Thymus (tissue), 11 donors: ENCODE results near the gene LTBP1. TPM values are rescaled to one million over a fixed set of nuclear protein-coding genes. Genes with fewer than 3 reads are reported as not detected.
"Not testable (repeated sequence)": the region's sequence is repeated elsewhere in the genome, so short reads cannot be mapped to it uniquely, and the experiment has no call there.

ENCODE experiments used
- DNase-seq, 9 donors: peaks; one replicate each; pipeline ENCODE4 v3.0.0-alpha.2; 2013; ENCODE audit warnings: low spot score in 9 of 9, low read depth in 6 of 9, missing footprints in 1 of 9
- H3K27ac ChIP-seq, 2 donors: one replicate each; pipeline ENCODE4 v1.5.1; 2013; ENCODE audit warnings: control low read depth in 1 of 2, low read depth in 1 of 2, low read length in 1 of 2, mild to moderate bottlenecking in 1 of 2, moderate library complexity in 1 of 2
- H3K27me3 ChIP-seq, 2 donors: one replicate each; pipeline ENCODE4 v1.5.1; 2013; ENCODE audit warnings: low read length in 1 of 2; ENCODE audit not compliant: control insufficient read depth in 2 of 2, insufficient read depth in 1 of 2
- H3K36me3 ChIP-seq, 2 donors: one replicate each; pipeline ENCODE4 v1.5.1; 2013; ENCODE audit warnings: low read length in 1 of 2, mild to moderate bottlenecking in 1 of 2, moderate library complexity in 1 of 2; ENCODE audit not compliant: control insufficient read depth in 2 of 2, insufficient read depth in 2 of 2
- H3K4me1 ChIP-seq, 2 donors: one replicate each; pipeline ENCODE4 v1.5.1; 2013; ENCODE audit warnings: low read length in 2 of 2; ENCODE audit not compliant: control insufficient read depth in 2 of 2, insufficient read depth in 2 of 2
- H3K4me3 ChIP-seq, 2 donors: one replicate each; pipeline ENCODE4 v1.5.1; 2013; ENCODE audit warnings: low read length in 2 of 2, control low read depth in 1 of 2, mild to moderate bottlenecking in 1 of 2
- H3K9me3 ChIP-seq, 2 donors: one replicate each; pipeline ENCODE4 v1.5.1; 2013; ENCODE audit warnings: low read length in 1 of 2, mild to moderate bottlenecking in 1 of 2; ENCODE audit not compliant: control insufficient read depth in 2 of 2, insufficient read depth in 1 of 2
- WGBS: extraction: QIAGEN DNeasy Blood & Tissue Kit; methylation state at CpG from one replicate; pipeline ENCODE4 v1.1.7; 2013; 5-methylcytosine and 5-hydroxymethylcytosine counted together
- polyA plus RNA-seq: library from polyadenylated mRNA; stranded (reverse); fragments of 200-250 nt; gene quantifications from one replicate; pipeline ENCODE4 v1.2.3, GENCODE V29; 2013
- total RNA-seq: library from RNA; stranded (reverse); fragments of 120-200 nt; gene quantifications from one replicate; pipeline ENCODE4 v1.2.4, GENCODE V29; 2013
- donor health status: healthy.

Gene LTBP1
- total and polyA plus RNA-seq, 2 donors, result 13.3 to 17.7 TPM

GRCh38 chr2:32969444-32970162 lies 22.9 kb downstream of the LTBP1 start:
- Histone ChIP-seq H3K4me3 (no peak overlapping the region), H3K27ac (no peak overlapping the region), H3K4me1 (no peaks in the 10 kb centered on the region), H3K9me3 (no peaks in the 10 kb centered on the region), H3K27me3 (no peaks in the 10 kb centered on the region), H3K36me3 (no peaks in the 10 kb centered on the region)
- DNase-seq, result no peak
- 98% methylated on average over 2 of the region's 2 CpGs for WGBS

GRCh38 chr2:32973772-32974171 lies 27.0 kb downstream of the LTBP1 start:
- 99% methylated on average over 1 of the region's 1 CpG for WGBS
- H3K4me1 ChIP-seq, H3K4me3 ChIP-seq, H3K36me3 ChIP-seq, H3K27me3 ChIP-seq, H3K27ac ChIP-seq, DNase-seq, H3K9me3 ChIP-seq: not testable (repeated sequence)

GRCh38 chr2:32976409-32977063 lies 29.8 kb downstream of the LTBP1 start:
- Histone ChIP-seq H3K4me3 (no peak overlapping the region), H3K9me3 (peaks cover 0 to 4% of the 10 kb centered on the region in 2 donors), H3K36me3 (no peaks in the 10 kb centered on the region), H3K27me3 (no peaks in the 10 kb centered on the region), H3K27ac (no peak overlapping the region), H3K4me1 (no peaks in the 10 kb centered on the region)
- 96% methylated on average over 6 of the region's 6 CpGs for WGBS
- DNase-seq, result no peak

- Histone ChIP-seq H3K4me1 (no peaks in the 10 kb centered on the region), H3K27me3 (no peaks in the 10 kb centered on the region), H3K36me3 (no peaks in the 10 kb centered on the region), H3K27ac (no peak overlapping the region), H3K9me3 (peaks cover 0 to 4% of the 10 kb centered on the region in 2 donors), H3K4me3 (no peak overlapping the region)
- peak in 2 of 9 donors; percentile 6 to 13 for DNase-seq
- WGBS, result 90% methylated on average over 6 of the region's 6 CpGs
These were observed 30.5 kb downstream of the LTBP1 start for GRCh38 chr2:32977228-32977758.

DNA sequence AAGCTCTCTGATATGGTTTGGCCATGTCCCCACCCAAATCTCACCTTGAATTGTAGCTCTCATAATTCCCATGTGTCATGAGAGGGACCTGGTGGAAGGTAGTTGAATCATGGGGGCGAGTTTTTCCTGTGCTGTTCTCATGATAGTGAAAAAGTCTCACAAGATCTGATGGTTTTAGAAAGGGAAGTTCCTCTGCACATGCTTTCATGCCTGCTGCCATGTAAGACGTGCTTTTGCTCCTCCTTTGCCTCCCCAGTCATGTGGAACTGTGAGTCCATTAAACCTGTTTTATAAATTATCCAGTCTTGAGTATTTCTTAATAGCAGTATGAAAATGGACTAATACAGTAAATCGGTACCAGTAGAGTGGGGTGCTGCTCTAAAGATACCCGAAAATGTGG lies 34.9 kb downstream of the LTBP1 start:
- 92% methylated on average over 4 of the region's 4 CpGs for WGBS
- H3K36me3 ChIP-seq, result no peaks in the 10 kb centered on the region
- no peaks in the 10 kb centered on the region for H3K27me3 ChIP-seq
- DNase-seq, result no peak
- H3K4me1 ChIP-seq, result no peaks in the 10 kb centered on the region
- H3K9me3 ChIP-seq, result no peaks in the 10 kb centered on the region
- no peak overlapping the region for H3K27ac ChIP-seq
- no peak overlapping the region for H3K4me3 ChIP-seq

DNA sequence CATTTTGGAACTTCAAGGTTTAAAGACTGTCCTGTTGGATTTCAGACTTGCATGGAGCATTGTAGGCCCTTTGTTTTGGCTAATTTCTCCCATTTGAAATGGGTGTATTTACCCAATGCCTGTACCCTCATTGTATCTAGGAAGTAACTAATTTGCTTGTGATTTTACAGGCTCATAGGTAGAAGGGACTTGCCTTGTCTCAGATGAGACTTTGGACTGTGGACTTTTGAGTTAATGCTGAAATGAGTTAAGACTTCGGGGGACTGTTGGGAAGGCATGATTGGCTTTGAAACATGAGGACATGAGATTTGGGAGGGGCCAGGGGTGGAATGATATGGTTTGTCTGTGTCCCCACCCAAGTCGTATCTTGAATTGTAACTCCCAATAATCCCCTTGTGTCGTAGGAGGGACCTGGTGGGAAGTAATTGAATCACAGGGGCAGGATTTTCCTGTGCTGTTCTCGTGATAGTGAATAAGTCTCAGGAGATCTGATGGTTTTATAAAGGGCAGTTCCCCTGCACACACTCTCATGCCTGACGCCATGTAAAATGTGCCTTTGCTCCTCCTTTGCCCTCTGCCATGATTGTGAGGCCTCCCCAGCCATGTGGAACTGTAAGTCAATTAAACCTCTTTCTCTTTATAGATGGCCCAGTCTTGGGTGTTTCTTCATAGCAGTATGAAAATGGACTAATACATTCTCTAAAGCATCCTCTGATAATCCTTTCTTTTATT lies 36.6 kb downstream of the LTBP1 start:
- not testable (repeated sequence) for H3K27ac ChIP-seq, DNase-seq, H3K36me3 ChIP-seq, H3K9me3 ChIP-seq, H3K27me3 ChIP-seq, H3K4me1 ChIP-seq, H3K4me3 ChIP-seq
- 92% methylated on average over 5 of the region's 5 CpGs for WGBS

GRCh38 chr2:32986480-32986879 lies 39.7 kb downstream of the LTBP1 start:
- no peak for DNase-seq
- no peaks in the 10 kb centered on the region for H3K9me3 ChIP-seq
- no peaks in the 10 kb centered on the region for H3K4me1 ChIP-seq
- WGBS, result 97% methylated on average over 4 of the region's 4 CpGs
- no peaks in the 10 kb centered on the region for H3K36me3 ChIP-seq
- no peaks in the 10 kb centered on the region for H3K27me3 ChIP-seq
- H3K27ac ChIP-seq, result no peak overlapping the region
- H3K4me3 ChIP-seq, result no peak overlapping the region

- Histone ChIP-seq H3K27me3 (no peaks in the 10 kb centered on the region), H3K9me3 (no peaks in the 10 kb centered on the region), H3K27ac (no peak overlapping the region), H3K36me3 (no peaks in the 10 kb centered on the region), H3K4me1 (no peaks in the 10 kb centered on the region), H3K4me3 (no peak overlapping the region)
- no peak for DNase-seq
- 97% methylated on average over 3 of the region's 3 CpGs for WGBS
These were observed 41.8 kb downstream of the LTBP1 start for GRCh38 chr2:32988525-32988924.

- Histone ChIP-seq H3K9me3 (no peaks in the 10 kb centered on the region), H3K36me3 (no peaks in the 10 kb centered on the region), H3K27me3 (no peaks in the 10 kb centered on the region), H3K4me3 (no peak overlapping the region), H3K4me1 (no peaks in the 10 kb centered on the region), H3K27ac (no peak overlapping the region)
- DNase-seq, result no peak
- 37% methylated on average over 1 of the region's 1 CpG for WGBS
These were observed 43.8 kb downstream of the LTBP1 start for GRCh38 chr2:32990556-32990955.
